Measurements from ENCODE around the gene SS18.
"Not testable (repeated sequence)": the region's sequence is repeated elsewhere in the genome, so short reads cannot be mapped to it uniquely, and the experiment has no call there.

SS18 gene, protein sequence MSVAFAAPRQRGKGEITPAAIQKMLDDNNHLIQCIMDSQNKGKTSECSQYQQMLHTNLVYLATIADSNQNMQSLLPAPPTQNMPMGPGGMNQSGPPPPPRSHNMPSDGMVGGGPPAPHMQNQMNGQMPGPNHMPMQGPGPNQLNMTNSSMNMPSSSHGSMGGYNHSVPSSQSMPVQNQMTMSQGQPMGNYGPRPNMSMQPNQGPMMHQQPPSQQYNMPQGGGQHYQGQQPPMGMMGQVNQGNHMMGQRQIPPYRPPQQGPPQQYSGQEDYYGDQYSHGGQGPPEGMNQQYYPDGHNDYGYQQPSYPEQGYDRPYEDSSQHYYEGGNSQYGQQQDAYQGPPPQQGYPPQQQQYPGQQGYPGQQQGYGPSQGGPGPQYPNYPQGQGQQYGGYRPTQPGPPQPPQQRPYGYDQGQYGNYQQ

DNA sequence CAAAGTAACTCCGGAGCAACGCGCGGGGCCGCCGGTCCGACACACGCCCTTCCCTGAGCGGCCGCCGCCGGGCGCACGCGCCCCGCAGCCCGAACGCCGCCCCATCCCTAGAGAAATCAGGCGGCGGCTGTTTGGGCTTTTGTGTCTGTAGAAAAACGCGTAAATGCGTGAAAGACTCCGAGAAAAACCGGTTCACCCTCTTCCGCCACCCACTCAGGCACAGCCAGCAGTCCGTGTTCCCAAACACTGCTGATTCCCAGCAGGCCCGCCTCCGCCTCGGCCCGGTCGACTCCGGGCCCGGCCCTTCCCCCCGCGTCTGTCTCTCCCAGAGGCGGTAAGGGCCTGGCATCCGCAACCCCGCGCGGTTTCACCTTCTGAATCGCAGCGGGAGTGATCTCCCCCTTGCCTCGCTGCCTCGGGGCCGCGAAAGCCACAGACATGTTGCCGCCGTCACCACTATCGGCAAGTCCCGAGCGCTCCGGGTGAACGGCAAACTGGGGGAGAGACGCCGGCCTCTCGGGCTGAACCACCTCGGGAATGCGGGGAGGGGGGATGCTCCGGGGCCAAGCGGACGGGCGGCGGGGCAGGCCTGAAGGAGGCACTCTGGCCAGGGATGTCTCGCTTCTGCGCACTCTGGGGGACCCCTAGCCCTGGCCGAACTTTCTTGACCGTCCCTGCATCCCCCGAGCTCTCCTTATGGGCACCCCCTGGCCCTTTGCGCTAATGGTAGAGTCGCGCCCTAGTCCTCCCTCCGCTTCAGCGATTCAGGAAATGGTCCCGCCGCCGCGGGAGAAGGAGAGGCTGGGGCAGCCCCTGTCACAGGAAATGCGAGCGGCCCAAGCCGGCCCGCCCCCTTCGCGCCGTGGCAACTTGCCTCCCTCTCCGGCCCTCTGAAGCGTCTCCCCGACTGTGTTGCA, at the start of gene SS18:
SS18 (minus strand) TSS at position 484 of the 917 bp plus-strand sequence; CDS start at position 440, 44 bp downstream.
- DNase-seq, result peak; percentile 93

DNA sequence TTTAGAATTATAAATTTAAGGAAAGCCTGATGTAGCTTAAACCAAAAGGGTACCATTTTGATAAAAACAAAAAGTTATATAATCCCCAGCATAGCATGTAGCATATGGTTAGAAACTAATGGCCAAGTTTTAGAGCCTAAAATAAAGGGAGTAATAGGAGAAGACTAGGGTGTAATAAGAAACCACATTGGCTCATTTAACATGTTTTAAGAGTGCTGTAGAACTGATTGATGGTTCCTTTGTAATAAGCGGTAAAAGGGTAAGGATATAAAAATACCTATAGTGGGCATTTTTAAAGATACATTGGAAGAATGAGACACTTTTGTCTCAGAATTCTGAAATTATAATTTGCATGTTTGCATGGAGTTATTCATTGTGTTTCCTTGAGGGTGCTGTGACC, 45.1 kb upstream of the SS18 start:
- no peak for DNase-seq

DNA sequence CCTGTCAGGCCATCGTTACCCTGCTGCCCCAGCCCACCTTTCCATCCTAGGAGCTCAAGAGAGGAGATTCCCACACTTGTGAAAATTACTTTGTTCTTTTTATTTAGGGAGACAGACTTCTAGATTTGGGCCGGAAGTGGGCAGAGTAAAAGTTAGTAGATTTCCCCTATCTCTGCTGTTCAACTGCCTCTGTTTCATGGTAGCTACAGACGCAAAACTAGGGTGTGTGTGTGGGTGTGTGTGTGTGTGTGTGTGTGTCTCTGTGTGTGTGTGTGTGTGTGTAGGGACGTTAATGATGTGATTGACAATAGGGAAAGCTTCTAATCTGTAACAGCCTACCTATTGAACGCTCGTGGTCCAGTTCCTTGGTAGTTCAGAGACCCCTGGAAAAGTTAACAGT, 43.7 kb upstream of the SS18 start:
- DNase-seq, result no peak

DNA sequence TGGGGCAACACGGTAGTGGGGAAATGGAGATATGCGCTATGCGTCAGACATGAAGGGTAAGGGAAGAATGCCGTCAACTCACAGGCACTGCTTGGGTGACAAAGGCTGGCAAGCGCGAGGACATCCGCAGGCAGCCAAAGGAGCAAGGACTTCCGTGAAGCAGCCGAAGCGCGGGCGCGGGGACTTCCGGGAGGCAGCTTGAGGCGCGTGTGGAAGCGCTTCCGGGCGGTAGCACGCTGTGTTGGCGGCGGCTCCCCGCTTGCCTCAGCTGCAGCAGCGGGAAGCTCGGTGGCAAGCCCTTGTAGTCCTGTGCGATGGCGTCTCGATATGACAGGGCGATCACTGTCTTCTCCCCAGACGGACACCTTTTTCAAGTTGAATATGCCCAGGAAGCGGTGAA, 43.2 kb upstream of the SS18 start, which contains the start of gene PSMA8:
PSMA8 (plus strand) TSS at position 218 of the 400 bp plus-strand sequence; CDS start at position 315, 97 bp downstream.
- DNase-seq, result peak; percentile 54

DNA sequence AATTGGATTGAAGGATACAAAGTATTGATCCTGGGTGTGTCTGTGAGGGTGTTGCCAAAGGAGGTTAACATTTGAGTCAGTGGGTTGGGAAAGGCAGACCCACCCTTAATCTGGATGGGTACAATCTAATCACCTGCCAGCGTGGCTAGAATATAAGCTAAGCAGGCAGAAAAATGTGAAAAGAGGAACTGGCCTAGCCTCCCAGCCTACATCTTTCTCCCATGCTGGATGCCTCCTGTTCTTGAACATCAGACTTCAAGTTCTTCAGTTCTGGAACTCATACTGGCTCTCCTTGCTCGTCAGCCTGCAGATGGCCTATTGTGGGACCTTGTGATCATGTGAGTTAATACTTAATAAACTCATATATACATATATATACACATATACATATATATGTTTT, 37.8 kb upstream of the SS18 start:
- DNase-seq, result not testable (repeated sequence)

DNA sequence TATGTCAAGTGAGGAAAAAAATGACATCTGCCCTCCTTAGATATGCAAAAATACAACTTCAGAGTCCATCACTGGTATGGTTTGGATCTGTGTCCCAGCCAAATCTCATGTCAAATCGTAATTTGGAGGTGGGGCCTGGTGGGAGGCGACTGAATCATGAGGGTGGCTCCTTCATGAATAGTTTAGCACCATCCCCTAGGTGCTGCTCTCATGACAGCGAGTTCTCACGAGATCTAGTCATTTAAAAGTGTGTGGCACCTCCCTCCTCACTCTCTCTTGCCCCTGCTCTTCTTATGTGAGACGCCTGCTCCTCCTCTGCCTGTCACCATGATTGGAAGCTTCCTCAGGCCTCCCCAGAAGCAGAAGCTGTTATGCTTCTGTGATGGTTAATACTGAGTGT, 37.4 kb upstream of the SS18 start:
- DNase-seq, result no peak

DNA sequence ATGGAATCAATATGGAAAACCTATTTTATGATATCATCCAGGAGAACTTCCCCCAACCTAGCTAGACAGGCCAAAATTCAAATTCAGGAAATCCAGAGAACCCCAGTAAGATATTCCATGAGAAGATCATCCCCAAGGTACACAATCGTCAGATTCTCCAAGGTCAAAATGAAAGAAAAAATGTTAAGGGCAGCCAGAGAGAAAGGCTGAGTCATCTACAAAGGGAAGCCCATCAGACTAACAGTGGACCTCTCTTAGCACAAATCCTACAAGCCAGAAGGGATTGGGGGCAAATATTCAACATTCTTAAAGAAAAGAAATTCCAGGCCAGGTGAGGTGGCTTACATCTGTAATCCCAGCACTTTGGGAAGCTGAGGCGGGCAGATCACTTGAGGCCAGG, 31.6 kb upstream of the SS18 start:
- not testable (repeated sequence) for DNase-seq

DNA sequence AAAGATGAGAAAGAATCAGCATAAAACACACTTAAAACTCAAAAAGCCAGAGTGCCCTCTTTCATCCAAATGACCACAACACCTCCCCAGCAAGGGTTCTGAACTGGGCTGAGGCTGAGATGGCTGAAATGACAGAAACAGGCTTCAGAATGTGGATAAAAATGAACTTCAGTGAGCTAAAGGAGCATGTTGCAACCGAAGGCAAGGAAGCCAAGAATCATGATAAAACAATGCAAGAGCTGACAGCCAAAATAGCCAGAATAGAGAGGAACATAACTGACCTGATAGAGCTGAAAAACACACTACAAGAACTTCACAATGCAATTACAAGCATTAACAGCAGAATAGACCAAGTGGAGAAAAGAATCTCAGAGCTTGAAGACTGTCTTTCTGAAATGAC, 31.1 kb upstream of the SS18 start:
- no peak for DNase-seq

DNA sequence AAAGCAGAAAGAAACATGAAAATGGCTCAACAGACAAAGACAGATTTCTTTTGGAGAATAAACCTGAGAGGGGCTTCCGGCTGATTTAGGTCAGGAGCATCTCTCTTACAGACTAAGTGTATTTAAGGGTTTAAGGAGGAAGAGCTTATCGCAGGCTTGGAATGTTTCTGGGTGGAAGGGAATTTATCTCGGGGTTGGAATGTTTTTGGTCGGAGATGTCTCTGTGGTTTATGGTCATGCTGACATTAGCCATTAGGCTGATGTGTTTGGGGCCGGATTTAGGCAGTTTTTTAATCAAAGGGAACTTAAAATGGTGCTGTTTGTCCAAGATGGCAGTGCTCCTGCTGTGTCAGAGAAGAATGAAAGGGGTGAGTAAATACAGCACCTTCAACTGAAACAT, 28.8 kb upstream of the SS18 start:
- no peak for DNase-seq

DNA sequence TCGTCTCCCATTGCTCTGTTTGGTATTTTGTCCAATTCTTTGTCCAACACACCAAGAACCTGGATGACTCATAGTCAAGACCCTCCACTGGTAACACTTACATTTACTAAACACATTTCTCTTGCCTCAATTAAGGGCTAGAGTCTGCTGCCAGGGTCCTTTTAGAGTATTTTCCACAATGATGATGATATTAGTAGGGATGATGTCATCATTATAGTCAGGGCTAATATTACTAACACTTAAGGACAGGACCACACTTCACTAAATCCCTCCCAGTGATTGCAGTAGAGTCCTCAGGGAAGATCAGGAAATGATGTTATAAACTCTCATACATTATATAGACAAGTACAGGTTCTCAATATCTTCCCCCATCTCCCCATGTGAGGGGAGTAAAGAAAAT, 13.6 kb upstream of the SS18 start:
- no peak for DNase-seq

DNA sequence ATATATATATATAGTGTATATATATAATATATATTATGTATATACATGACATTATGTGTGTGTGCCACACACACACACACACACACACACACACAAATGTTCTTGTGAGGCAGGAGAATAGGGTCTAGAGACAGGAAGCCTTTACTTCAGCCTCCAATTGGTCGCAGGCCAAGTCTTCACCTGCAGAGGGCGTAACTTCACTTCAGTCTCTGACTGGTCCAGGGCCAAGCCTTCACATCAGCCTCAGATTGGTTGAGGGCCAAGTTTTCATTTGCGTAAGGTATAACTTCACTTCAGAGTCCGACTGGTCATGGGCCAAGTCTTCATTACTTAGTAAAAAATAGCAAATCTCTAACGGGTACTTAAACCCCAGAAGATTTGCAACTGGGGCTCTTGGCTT, 13.2 kb upstream of the SS18 start:
- DNase-seq, result peak; percentile 69

DNA sequence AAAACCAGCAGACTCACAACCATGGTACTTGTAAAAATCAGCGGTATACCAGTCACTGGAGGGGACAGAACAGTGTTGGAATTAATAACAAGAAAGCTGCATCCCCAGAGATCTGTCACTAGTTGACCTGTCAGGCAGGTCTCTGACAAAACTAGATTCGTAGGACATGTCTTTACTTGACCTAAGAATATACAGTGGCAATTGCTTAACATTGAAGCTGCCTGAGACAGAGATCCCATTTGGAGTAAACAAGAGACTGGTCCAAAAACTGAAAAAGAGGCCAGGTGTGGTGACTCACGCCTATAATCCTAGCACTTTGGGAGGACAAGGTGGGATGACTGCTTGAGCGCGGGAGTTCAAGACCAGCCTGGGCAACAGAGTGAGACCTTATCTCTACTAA, 7.2 kb upstream of the SS18 start:
- no peak for DNase-seq

DNA sequence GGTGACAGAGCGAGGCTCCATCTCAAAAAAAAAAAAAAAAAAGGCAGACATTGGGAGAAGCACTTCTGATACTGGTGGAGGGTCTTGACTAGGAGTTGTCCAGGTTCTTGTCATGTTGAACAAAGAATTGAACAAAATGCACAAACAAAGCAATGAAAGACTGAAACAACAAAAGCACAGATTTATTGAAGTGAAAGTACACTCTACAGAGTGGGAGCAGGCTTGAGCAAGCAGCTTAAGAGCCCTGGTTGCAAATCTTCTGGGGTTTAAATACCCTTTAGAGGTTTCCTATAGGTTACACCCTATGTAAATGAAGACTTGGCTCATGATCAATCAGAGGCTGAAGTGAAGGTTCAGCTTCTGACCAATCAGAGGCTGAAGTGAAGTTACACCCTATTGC, 6.4 kb upstream of the SS18 start:
- no peak for DNase-seq

DNA sequence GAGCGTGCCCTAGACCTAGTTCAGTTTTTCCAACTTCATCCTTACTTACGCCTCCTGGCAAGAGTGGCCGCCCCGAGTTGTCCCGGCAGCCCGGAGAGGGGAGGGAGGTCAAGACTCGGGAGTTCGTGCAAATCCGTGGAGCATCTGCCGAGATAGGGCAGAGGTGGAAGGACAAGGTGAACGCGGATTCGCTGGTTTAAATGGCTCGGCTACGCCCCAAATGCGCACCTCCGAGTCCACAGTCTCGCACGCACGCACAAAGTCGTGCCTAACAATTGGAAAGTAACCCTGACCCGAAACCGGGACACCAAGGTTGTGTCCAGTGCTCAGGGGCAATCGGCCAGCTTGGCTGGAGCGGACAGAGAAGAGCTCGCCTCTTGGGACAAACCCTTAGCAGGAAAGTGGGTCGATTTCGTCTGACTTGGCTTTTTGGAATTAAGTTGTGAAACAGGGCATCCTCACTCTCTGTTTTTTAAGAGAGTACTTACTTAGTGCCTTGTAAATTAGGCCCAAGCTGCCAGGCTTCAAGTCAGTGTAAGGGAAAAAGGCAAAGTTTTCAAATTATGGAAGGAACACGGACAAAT, 726 bp upstream of the SS18 start:
- no peak for DNase-seq

DNA sequence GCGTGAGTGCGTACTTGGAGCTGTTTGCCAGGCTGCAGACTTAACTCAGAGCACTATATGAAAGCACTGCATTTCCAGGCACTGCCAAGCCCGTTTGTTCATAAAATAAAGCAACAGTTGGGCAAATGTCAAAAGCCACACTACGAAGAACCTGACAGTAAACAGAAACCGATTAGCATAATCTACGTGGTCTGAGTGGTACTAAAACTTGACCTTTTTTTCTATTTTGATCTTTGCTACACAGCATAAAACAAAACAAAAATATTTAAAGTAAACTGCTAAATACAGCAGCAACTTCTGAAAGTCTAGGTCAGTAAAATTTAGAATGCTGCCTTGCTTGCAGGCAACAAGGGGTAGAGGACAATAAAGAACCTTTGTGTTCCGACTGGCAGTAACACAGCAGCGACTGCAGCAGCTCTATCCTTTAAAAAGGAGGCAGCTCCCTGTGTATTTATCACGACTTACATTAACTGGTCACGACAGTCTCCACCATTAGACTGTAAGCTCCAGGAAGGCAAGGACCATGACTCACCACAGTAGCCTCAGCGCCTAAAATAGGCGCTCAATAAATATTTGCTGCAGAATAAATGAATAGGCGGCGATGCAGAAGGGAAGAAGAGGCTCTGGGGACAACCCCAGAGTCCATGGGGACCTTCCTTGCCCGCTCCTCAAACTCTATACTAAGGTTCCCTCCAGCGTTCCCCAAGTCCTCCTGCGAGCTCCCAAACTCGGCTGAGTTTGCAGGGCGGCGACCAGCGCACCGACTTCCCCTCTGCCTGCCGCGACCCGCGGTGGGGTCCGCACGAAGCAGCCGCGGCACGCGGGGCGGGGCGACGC, 902 bp downstream of the SS18 start:
- no peak for DNase-seq

DNA sequence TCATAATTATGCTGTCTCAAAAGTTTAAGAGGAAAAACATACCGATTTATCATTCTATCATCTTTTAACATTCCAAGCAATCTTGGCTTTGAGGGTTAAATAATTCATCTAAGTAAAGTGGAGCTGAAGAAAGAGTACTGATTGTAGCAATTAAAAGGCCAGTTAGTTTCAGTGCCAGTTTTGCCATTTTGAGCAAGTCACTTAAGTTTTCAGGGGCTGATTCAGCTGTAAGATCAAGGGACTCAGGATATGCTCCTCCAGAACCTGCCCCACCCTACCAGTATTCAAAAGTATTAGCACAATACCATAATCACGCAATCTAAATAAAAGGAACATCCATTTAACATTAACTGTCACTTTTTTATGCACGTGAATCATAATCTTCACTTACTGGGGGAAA, 1.9 kb downstream of the SS18 start:
- DNase-seq, result no peak

DNA sequence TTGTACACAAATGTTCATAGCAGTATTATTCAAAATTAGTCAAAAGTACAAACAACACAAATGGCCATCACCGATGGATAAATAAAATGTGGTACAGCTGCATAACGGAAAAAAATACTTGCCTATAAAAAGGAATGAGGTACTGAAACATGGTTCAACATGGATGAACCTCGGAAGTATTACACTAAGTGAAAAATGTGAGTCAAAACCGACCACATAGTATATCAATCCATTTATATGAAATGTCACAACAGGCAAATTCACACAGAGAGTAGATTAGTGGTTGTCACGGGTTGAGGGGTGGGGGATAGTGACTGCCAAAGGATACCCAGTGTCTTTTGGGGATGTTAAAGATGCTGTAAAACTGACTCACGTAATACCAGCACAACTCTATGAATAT, 3.5 kb downstream of the SS18 start:
- no peak for DNase-seq

DNA sequence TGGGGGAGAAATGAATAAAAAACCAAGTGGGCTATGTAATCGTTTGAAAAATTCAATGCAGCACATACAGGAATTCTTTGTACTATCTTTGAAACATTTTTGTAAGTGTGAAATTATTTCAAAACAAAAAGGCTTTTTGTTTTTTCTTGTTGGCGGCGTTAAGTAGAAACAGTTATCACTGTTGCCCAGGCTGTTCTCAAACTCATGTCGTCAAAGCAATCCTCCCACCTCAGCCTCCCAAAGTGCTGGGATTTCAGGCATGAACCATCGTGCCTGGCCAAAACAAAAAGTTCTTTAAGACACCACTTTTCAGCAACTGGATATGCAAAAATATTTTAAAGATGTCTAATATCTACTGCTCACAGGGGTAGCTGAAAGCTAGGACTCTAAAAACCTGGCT, 5.4 kb downstream of the SS18 start:
- no peak for DNase-seq

DNA sequence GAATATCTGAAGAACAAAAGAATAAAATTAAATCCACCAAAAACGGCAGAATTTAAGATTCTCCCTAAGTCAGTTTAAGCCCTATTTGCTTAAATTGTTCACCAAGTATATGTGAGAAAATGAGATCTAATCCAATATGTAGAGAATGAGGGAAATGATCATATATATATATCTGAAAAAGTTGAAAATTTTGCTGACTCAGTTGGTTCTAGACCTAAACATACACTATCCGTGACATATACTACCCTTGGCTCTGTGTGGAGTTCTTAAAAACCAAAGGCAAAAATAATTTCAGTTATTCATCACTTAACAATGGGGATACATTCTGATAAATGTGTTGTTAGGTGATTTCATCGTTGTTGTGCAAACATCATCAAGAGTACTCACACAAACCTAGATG, 7.3 kb downstream of the SS18 start:
- no peak for DNase-seq

DNA sequence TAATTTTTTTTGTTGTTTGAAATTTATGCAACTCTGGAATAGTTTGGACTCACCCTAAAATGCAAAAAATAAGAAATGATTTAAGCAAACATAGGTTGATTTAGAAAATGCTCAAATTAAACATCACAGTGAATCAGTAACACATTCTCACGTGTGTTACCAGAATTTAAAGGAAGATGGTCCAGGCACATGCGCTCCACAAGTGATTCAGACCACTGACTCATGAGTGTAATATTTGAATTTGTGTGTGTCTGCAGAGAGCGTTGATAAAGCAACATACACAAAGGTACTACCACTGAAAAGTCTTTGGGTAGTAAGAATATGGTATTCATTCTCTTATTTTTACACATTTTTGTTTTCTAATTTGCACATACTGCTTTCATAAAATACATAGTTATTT, 7.9 kb downstream of the SS18 start:
- DNase-seq, result no peak

DNA sequence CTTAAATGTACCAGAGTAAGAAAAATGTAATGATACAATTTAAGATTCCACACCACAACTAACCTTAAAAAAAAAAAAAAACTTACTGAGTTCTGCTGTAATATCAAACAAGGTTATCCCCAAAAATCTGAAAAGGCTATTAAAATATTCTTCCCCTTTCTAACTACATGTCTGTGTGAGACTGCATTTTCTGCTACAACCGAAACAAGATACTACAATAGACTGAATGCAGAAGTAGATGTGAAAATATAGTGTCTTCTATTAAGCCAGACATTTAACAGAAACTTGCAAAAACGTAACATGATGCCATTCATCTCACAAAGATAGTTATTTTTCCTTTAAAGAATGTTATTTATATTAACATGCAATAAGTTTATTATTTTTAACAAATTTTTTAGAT, 16.2 kb downstream of the SS18 start:
- no peak for DNase-seq

DNA sequence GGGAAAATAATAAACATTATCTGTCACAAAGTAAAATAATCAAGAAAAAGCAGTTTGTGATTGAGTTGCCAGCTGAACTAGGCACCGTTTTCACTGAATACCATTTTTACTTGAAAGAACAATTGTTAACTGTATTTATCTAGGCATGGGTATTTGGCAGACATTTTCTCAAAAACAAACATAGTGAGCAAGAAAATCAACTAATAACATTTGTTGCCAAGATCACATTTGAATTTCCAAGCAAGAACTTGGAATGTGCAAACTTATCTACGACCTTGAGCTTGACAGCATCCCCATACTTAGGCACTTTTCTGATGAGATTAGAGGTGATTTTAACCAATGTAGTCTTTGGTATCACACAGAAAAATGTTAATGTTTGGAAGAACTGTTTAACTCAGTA, 16.7 kb downstream of the SS18 start:
- DNase-seq, result no peak

DNA sequence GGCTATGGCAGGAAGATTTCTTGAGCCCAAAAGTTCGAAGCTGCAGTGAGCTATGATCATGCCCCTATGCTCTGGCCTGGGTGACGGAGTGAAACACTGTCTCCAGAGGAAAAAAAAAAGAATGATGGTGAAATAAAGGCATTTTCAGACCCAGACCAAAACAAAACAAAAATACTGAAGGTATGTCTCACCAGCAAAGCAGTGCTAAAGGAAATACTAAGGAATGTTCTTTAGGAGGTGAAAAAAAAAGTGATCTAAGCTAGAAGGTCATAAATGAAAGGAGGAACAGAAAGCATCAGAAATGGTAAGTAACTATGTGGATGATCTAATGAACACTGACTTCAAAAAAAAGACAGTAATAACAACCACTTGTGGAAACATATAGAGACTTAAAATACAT, 18.7 kb downstream of the SS18 start:
- DNase-seq, result no peak
